Fibroblast of the aortic adventitia (primary cell): ENCODE data around the gene KLHL41. TPM values are rescaled to one million over a fixed set of nuclear protein-coding genes. Genes with fewer than 3 reads are reported as not detected.
"Not testable (repeated sequence)": the region's sequence is repeated elsewhere in the genome, so short reads cannot be mapped to it uniquely, and the experiment has no call there.

Source experiments
- DNase-seq: peaks from one replicate; pipeline ENCODE4 v3.0.0-alpha.2; 2010; ENCODE audit warnings: low read depth
- H3K4me3 ChIP-seq: 2 replicates; pipeline ENCODE4 v1.5.1; 2011; ENCODE audit warnings: low read depth, mild to moderate bottlenecking, control low read depth, low read length, moderate library complexity
- total RNA-seq: library from RNA; depleted of rRNA; stranded (reverse); fragments of >200 nt; gene quantifications from 2 replicates; pipeline ENCODE4 v1.2.3, GENCODE V29; 2012; ENCODE audit warnings: low replicate concordance
- TF ChIP-seq, protein P1 (sequence below): IDR thresholded peaks from 2 replicates; pipeline ENCODE4 v1.5.1; 2011; ENCODE audit warnings: mild to moderate bottlenecking, low read length, control low read depth, inconsistent platforms; ENCODE audit not compliant: insufficient read depth

KLHL41 gene
- total RNA-seq, 1 donor: 1.4 TPM

DNA sequence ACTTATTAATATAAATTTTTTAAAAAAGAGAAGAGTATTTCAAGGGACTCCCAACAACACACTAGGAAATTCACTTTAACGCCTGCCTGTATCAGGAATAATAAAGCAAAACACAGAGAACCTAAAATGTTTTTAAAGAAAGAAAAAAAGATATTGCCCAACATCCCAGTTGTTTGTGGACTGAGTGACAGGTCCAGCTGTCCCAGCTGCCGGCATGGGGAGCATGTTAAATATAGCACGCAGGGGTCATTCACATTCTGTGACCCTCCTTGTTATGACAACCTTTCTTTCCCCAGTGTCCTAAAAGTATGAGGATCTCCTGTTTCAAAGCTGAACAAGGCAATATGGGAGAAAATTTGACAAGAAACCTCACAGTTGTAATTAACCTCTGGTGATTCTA is 4.4 kb downstream of the KLHL41 start:
- DNase-seq: no peak
- TF ChIP-seq, protein P1, sequence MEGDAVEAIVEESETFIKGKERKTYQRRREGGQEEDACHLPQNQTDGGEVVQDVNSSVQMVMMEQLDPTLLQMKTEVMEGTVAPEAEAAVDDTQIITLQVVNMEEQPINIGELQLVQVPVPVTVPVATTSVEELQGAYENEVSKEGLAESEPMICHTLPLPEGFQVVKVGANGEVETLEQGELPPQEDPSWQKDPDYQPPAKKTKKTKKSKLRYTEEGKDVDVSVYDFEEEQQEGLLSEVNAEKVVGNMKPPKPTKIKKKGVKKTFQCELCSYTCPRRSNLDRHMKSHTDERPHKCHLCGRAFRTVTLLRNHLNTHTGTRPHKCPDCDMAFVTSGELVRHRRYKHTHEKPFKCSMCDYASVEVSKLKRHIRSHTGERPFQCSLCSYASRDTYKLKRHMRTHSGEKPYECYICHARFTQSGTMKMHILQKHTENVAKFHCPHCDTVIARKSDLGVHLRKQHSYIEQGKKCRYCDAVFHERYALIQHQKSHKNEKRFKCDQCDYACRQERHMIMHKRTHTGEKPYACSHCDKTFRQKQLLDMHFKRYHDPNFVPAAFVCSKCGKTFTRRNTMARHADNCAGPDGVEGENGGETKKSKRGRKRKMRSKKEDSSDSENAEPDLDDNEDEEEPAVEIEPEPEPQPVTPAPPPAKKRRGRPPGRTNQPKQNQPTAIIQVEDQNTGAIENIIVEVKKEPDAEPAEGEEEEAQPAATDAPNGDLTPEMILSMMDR: no peak
- H3K4me3 ChIP-seq: no peak overlapping the region

DNA sequence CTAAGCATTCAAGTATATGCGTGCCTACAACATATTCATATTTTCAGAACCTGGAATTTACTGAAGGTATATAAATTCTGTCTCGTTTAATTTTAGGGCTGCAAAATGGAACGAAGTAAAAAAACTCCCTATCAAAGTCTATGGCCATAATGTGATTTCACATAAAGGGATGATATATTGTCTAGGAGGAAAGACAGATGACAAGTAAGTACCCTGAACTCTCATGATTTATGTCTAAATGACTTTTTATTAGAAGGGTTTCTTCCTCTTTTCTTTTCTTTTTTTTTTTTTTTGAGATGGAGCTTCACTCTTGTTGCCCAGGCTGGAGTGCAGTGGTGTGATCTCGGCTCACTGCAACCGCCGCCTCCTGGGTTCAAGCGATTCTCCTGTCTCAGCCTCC is 5.3 kb downstream of the KLHL41 start:
- not testable (repeated sequence) for DNase-seq, H3K4me3 ChIP-seq

DNA sequence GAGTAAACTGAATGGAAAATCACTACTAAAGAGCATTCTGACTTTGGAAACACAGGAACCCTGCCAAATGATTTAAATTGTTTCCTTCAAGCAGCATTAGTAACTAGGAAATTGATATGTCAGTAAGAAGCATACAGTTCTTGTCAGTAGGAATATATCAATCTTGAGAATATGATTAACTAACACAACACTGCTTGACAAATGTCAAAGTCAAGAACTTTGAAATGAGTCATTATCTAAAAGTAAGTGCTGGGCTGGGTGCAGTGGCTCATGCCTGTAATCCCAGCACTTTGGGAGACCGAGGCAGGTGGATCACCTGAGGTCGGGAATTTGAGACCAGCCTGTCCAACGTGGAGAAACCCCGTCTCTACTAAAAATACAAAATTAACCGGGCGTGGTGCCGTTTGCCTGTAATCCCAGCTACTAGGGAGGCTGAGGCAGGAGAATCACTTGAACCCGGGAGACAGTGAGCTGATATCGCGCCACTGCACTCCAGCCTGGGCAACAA is 7.0 kb downstream of the KLHL41 start:
- not testable (repeated sequence) for H3K4me3 ChIP-seq, DNase-seq

DNA sequence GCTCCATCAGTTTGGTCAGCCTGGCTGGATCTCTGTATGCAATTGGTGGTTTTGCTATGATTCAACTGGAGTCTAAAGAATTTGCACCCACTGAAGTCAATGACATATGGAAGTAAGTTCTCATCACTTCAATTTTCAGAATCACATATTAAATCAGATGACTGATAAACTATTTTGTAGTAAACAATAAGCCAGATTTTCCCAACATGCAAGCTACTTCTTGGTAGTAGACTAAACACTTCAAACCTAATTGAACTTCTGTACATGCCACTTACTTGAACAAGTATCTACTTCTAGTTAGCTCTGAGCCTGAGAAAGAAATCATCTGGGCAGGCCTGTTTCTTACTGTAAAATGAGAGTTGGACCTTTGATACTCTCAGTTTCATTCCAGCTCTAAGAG is 11.4 kb downstream of the KLHL41 start:
- no peak for DNase-seq
- H3K4me3 ChIP-seq: no peak overlapping the region
- TF ChIP-seq, protein P1: no peak

DNA sequence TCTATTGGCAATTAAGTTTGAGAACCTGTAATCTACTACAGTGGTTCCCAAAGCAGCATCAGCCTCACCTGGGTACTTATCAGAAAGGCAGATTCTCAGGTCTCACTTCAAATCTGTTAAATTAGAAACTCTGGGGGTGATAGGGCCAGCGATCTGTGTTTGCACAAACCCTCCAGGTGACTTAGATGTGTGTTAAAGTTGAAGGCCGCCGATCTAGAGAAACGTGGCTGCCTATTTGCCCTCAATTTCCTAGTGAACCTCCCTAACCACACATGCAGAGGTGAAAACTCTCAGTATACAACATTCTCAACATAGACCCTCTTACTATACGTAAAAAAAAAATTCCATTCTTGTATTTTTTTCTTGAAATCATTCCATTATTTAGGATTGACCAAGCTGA is 14.2 kb downstream of the KLHL41 start:
- no peak for DNase-seq
- TF ChIP-seq, protein P1: no peak
- no peak overlapping the region for H3K4me3 ChIP-seq

DNA sequence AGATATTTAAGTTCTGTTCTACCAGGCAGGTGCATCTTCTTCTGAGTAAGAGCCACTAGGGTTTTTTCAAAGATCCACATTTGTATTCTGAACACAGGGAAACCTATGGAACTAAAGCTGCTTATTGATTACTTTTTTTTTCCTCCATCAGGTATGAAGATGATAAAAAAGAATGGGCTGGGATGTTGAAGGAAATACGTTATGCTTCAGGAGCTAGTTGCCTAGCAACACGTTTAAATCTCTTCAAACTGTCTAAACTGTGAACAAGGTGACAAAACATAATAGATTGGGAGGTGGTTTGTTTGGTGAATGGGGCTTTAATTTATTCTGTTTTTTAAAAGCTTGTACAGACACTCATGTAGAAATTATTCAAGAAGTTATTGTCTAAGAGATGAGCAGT is 15.9 kb downstream of the KLHL41 start:
- no peak overlapping the region for H3K4me3 ChIP-seq
- no peak for DNase-seq
- TF ChIP-seq, protein P1: no peak

DNA sequence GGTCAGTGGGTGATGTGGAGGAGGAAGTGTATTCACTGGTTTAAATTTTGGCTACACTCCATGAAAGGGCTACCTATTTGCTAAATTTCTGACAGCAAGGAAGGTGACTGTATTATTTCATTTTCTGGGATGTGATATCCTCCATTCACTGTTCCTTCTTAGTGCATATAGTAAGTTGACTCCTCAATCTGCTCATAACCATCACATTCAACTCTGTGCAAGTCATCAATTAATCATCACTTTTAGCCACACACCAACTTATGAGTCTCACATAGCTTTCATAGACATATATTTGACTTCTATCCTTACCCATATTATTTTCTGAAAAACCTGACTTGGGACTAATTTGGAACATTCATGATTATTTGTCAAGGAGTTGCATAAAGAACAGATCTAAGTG is 16.9 kb downstream of the KLHL41 start:
- H3K4me3 ChIP-seq: no peak overlapping the region
- TF ChIP-seq, protein P1: no peak
- no peak for DNase-seq

DNA sequence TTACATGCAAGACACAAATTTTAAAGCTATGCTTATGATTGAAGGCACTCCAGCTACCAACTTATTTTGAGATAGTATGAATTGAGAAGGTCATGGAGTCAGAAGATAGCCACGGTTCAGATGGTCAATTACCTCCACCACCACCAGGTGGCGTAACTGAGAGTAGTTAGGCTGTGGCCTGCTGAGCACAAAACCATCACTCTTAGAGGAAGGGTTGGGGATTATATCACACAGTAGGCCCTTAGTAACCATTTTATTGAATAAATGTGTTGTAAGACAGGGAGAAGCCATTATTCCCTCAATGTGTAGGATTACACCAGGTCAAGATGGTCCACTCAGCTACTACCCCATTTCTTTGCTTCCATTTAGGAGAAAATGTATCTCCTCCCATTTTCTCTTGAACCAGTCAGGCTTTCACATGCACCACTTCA is 18.8 kb downstream of the KLHL41 start:
- peak; percentile 62 for DNase-seq
- H3K4me3 ChIP-seq: no peak overlapping the region
- TF ChIP-seq, protein P1: peak; percentile 84

DNA sequence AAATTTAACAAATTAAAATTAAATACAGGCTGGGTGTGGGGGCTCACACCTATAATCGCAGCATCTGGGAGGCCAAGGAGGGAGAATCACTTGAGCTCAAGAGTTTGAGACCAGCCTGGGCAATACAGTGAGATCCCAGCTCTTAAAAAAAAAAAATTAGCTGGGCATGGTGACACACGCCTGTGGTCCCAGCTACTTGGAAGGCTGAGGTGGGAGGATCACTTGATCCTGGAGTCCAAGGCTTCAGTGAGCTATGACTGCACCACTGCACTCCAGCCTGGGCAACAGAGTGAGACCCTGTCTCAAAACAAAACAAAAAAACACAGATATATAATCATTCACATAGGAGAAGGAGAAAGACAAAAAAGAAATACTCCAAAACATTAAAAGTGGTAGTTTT is 30.0 kb downstream of the KLHL41 start:
- not testable (repeated sequence) for DNase-seq, H3K4me3 ChIP-seq
